HepG2 (cell line): ENCODE results near the gene PLXNB2. TPM values are rescaled to one million over a fixed set of nuclear protein-coding genes. Genes with fewer than 3 reads are reported as not detected.

Source experiments
- ARNTL ChIP-seq: sonication (generic); formaldehyde crosslinking; IDR thresholded peaks from 2 replicates; pipeline ENCODE4 v1.4.0; 2020; ENCODE audit warnings: mild to moderate bottlenecking, missing genetic modification reagents
- ATM ChIP-seq: fragments of 450-650 bp; IDR thresholded peaks from 2 replicates; pipeline ENCODE4 v1.7.1; 2017; ENCODE audit warnings: mild to moderate bottlenecking, borderline replicate concordance
- GATA4 ChIP-seq: sonication (generic); IDR thresholded peaks from 2 replicates; pipeline ENCODE4 v1.6.1; 2016; ENCODE audit warnings: antibody characterized with exemption, low read depth, borderline replicate concordance
- GLI4 ChIP-seq: sonication (generic); formaldehyde crosslinking; IDR thresholded peaks from 2 replicates; pipeline ENCODE4 v1.5.1; 2020; ENCODE audit warnings: missing genetic modification reagents, mild to moderate bottlenecking, moderate library complexity, borderline replicate concordance
- MIXL1 ChIP-seq: IDR thresholded peaks from 2 replicates; pipeline ENCODE4 v1.6.1; 2016
- MTF2 ChIP-seq: sonication (generic); formaldehyde crosslinking; IDR thresholded peaks from 2 replicates; pipeline ENCODE4 v1.5.0; 2020; ENCODE audit warnings: missing genetic modification reagents, borderline replicate concordance
- MYC ChIP-seq: sonication (generic); formaldehyde crosslinking; IDR thresholded peaks from 2 replicates; pipeline ENCODE4 v1.9.0; 2021; ENCODE audit warnings: missing genetic modification reagents, borderline replicate concordance
- NCOA1 ChIP-seq: sonication (generic); formaldehyde crosslinking; IDR thresholded peaks from 2 replicates; pipeline ENCODE4 v1.9.0; 2021; ENCODE audit warnings: missing genetic modification reagents
- NFYB ChIP-seq: sonication (generic); formaldehyde crosslinking; IDR thresholded peaks from 2 replicates; pipeline ENCODE4 v1.4.0; 2020; ENCODE audit warnings: missing genetic modification reagents
- RBM22 ChIP-seq: fragments of 200-400 bp; formaldehyde crosslinking; optimal IDR thresholded peaks from 2 replicates; pipeline ENCODE3; 2017; ENCODE audit warnings: mild to moderate bottlenecking, low read length, moderate library complexity
- TAF1 ChIP-seq: sonication (generic); formaldehyde crosslinking; IDR thresholded peaks from 2 replicates; pipeline ENCODE4 v1.4.0; 2020; ENCODE audit warnings: missing genetic modification reagents
- U2AF1 ChIP-seq: fragments of 200-400 bp; formaldehyde crosslinking; optimal IDR thresholded peaks from 2 replicates; pipeline ENCODE3; 2017; ENCODE audit warnings: mild to moderate bottlenecking, low read depth, low read length
- ZNF550 ChIP-seq: sonication (generic); formaldehyde crosslinking; IDR thresholded peaks from 2 replicates; pipeline ENCODE4 v1.4.0; 2020; ENCODE audit warnings: mild to moderate bottlenecking, missing genetic modification reagents, borderline replicate concordance
- polyA plus RNA-seq, 8 experiments: library from polyadenylated mRNA; depleted of rRNA in 3 of 8; stranded (reverse) in 7 of 8; unstranded in 1 of 8; fragments of >200 nt; fragmentation: Illumina TruSeq in 4 of 8; extraction: Trizol in 4 of 8; gene quantifications; 2 replicates each; pipeline versions ENCODE4 v1.2.1 to v1.2.3, GENCODE V29; 2011 to 2016; ENCODE audit warnings: low read depth in 4 of 8, missing spikeins in 1 of 8, mixed read lengths in 1 of 8; ENCODE audit not compliant: insufficient read depth in 1 of 8
- total RNA-seq, 5 experiments: library from RNA; depleted of rRNA; stranded (reverse); fragments of >200 nt; fragmentation: Illumina TruSeq; extraction: Trizol; gene quantifications; 2 replicates each; pipeline ENCODE4 v1.2.3, GENCODE V29; 2016; ENCODE audit warnings: low read depth in 1 of 5
- TF ChIP-seq, protein P1 (sequence below): sonication (generic); formaldehyde crosslinking; IDR thresholded peaks from 2 replicates; pipeline ENCODE4 v1.9.0; 2021; ENCODE audit warnings: mild to moderate bottlenecking, missing genetic modification reagents
- TF ChIP-seq, protein P2 (sequence below): sonication (generic); formaldehyde crosslinking; IDR thresholded peaks from 2 replicates; pipeline ENCODE4 v1.4.0; 2020; ENCODE audit warnings: missing genetic modification reagents
- TF ChIP-seq, protein P3 (sequence below): sonication (generic); formaldehyde crosslinking; IDR thresholded peaks from 2 replicates; pipeline ENCODE4 v1.5.0; 2020; ENCODE audit warnings: mild to moderate bottlenecking, missing genetic modification reagents
- TF ChIP-seq, protein P4 (sequence below), 2 experiments: fragments of 450-650 bp in 1 of 2; sonication (generic) in 1 of 2; formaldehyde crosslinking; IDR thresholded peaks; 2 replicates each; pipeline versions ENCODE4 v1.5.0 to v1.8.0; 2020 to 2022; ENCODE audit warnings: mild to moderate bottlenecking in 1 of 2, missing genetic modification reagents in 1 of 2

The PLXNB2 gene
- total and polyA plus RNA-seq, 2 of the 13 experiments (the other 11 are each of a cell fraction or from before 2014, with no cell fraction given) = 32.6 to 68.9 TPM

DNA sequence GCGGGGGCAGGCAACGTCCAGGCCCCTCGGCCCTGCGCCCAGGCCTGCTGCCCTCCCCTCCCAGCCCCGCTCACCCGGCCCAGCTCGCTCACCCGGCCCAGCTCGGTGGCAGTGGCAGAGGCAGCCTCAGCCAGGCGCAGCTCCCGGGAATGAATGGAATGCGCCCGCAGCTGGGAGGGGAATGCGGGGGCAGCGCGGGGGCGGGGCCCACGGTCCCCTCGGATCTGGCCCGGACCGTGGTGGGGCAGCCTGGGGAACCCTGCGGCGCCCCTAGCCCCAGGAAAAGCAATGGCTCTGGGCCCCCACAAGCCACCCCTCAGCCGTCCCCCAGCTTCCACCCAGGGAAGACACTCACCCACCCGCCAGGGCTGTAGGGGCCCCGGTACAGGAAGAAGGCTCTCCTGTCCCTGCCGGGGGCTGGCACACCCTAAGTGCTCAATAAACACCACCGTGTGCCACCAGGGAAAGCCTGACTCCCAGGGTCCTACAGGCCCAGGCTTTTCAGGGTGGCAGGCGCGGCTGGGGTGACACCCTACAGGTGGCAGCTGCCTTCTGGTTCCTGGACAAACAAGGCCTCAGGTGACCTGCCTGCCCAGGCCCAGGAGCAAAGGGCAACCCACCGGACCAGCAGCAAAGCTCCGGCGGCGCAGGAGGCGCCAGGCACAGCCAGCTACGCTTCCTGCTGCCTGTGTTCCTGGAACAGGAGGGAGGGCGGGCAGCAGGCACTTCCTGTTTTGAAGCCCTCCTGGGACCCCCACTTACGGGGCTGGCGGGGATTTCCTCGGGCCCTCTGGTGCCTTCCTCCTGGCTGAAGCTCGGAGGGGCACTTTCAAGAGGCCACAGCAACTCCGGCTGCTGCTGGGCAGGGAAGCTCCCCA, 13.8 kb downstream of the PLXNB2 start (continued):
- TF ChIP-seq GLI4 (CRISPR knock-in tag) (peak; percentile 22; the same call in 1 of the 2 replicates), ZNF550 (no peak), ARNTL (CRISPR knock-in tag) (0 out of 2 replicates have a peak, but pooled peaks have one; percentile 32), MYC (peak; percentile 82), GATA4 (no peak), ATM (no peak), U2AF1 (no peak), NCOA1 (CRISPR knock-in tag) (peak; percentile 89; the same call in 1 of the 2 replicates), MTF2 (CRISPR knock-in tag) (0 out of 2 replicates have a peak, but pooled peaks have one; percentile 26), MIXL1 (CRISPR knock-in tag) (peak; percentile 50; the same call in 1 of the 2 replicates), NFYB (CRISPR knock-in tag) (peak; percentile 22; the same call in 1 of the 2 replicates), TAF1 (CRISPR knock-in tag) (peak; percentile 76), RBM22 (peak; percentile 51)
- TF ChIP-seq, protein P1, sequence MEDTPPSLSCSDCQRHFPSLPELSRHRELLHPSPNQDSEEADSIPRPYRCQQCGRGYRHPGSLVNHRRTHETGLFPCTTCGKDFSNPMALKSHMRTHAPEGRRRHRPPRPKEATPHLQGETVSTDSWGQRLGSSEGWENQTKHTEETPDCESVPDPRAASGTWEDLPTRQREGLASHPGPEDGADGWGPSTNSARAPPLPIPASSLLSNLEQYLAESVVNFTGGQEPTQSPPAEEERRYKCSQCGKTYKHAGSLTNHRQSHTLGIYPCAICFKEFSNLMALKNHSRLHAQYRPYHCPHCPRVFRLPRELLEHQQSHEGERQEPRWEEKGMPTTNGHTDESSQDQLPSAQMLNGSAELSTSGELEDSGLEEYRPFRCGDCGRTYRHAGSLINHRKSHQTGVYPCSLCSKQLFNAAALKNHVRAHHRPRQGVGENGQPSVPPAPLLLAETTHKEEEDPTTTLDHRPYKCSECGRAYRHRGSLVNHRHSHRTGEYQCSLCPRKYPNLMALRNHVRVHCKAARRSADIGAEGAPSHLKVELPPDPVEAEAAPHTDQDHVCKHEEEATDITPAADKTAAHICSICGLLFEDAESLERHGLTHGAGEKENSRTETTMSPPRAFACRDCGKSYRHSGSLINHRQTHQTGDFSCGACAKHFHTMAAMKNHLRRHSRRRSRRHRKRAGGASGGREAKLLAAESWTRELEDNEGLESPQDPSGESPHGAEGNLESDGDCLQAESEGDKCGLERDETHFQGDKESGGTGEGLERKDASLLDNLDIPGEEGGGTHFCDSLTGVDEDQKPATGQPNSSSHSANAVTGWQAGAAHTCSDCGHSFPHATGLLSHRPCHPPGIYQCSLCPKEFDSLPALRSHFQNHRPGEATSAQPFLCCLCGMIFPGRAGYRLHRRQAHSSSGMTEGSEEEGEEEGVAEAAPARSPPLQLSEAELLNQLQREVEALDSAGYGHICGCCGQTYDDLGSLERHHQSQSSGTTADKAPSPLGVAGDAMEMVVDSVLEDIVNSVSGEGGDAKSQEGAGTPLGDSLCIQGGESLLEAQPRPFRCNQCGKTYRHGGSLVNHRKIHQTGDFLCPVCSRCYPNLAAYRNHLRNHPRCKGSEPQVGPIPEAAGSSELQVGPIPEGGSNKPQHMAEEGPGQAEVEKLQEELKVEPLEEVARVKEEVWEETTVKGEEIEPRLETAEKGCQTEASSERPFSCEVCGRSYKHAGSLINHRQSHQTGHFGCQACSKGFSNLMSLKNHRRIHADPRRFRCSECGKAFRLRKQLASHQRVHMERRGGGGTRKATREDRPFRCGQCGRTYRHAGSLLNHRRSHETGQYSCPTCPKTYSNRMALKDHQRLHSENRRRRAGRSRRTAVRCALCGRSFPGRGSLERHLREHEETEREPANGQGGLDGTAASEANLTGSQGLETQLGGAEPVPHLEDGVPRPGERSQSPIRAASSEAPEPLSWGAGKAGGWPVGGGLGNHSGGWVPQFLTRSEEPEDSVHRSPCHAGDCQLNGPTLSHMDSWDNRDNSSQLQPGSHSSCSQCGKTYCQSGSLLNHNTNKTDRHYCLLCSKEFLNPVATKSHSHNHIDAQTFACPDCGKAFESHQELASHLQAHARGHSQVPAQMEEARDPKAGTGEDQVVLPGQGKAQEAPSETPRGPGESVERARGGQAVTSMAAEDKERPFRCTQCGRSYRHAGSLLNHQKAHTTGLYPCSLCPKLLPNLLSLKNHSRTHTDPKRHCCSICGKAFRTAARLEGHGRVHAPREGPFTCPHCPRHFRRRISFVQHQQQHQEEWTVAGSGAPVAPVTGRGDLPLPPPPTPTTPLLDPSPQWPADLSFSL = peak; percentile 47; the same call in 1 of the 2 replicates
- TF ChIP-seq, protein P2, sequence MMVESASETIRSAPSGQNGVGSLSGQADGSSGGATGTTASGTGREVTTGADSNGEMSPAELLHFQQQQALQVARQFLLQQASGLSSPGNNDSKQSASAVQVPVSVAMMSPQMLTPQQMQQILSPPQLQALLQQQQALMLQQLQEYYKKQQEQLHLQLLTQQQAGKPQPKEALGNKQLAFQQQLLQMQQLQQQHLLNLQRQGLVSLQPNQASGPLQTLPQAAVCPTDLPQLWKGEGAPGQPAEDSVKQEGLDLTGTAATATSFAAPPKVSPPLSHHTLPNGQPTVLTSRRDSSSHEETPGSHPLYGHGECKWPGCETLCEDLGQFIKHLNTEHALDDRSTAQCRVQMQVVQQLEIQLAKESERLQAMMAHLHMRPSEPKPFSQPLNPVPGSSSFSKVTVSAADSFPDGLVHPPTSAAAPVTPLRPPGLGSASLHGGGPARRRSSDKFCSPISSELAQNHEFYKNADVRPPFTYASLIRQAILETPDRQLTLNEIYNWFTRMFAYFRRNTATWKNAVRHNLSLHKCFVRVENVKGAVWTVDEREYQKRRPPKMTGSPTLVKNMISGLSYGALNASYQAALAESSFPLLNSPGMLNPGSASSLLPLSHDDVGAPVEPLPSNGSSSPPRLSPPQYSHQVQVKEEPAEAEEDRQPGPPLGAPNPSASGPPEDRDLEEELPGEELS (CRISPR knock-in tag) = peak; percentile 56
- TF ChIP-seq, protein P3, sequence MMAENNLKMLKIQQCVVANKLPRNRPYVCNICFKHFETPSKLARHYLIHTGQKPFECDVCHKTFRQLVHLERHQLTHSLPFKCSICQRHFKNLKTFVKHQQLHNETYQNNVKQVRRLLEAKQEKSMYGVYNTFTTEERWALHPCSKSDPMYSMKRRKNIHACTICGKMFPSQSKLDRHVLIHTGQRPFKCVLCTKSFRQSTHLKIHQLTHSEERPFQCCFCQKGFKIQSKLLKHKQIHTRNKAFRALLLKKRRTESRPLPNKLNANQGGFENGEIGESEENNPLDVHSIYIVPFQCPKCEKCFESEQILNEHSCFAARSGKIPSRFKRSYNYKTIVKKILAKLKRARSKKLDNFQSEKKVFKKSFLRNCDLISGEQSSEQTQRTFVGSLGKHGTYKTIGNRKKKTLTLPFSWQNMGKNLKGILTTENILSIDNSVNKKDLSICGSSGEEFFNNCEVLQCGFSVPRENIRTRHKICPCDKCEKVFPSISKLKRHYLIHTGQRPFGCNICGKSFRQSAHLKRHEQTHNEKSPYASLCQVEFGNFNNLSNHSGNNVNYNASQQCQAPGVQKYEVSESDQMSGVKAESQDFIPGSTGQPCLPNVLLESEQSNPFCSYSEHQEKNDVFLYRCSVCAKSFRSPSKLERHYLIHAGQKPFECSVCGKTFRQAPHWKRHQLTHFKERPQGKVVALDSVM (CRISPR knock-in tag) = peak; percentile 29; the same call in 1 of the 2 replicates
- TF ChIP-seq, protein P4, sequence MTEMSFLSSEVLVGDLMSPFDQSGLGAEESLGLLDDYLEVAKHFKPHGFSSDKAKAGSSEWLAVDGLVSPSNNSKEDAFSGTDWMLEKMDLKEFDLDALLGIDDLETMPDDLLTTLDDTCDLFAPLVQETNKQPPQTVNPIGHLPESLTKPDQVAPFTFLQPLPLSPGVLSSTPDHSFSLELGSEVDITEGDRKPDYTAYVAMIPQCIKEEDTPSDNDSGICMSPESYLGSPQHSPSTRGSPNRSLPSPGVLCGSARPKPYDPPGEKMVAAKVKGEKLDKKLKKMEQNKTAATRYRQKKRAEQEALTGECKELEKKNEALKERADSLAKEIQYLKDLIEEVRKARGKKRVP (CRISPR knock-in tag; IDR thresholded peaks at IDR 0.05) = no peak
